IPS-18a (cell line): Measurements from ENCODE around the gene NADK2.

Experiments
- H3K27ac ChIP-seq: one replicate; pipeline ENCODE4 v1.5.1; 2013; ENCODE audit warnings: low read length
- H3K27me3 ChIP-seq: one replicate; pipeline ENCODE4 v1.6.1; 2013; ENCODE audit warnings: mild to moderate bottlenecking, low read length; ENCODE audit not compliant: control insufficient read depth, insufficient read depth
- H3K36me3 ChIP-seq: one replicate; pipeline ENCODE4 v1.6.1; 2013; ENCODE audit warnings: low read depth, low read length; ENCODE audit not compliant: control insufficient read depth
- H3K4me1 ChIP-seq: one replicate; pipeline ENCODE4 v1.6.1; 2013; ENCODE audit warnings: low read depth, low read length; ENCODE audit not compliant: control insufficient read depth
- H3K4me3 ChIP-seq: one replicate; pipeline ENCODE4 v1.5.1; 2013; ENCODE audit warnings: low read length
- H3K9ac ChIP-seq: one replicate; pipeline ENCODE4 v1.6.1; 2013; ENCODE audit warnings: mild to moderate bottlenecking, low read length, moderate library complexity
- H3K9me3 ChIP-seq: one replicate; pipeline ENCODE4 v1.6.1; 2013; ENCODE audit warnings: low read depth, low read length; ENCODE audit not compliant: control insufficient read depth

Gene NADK2

GRCh38 chr5:36175043-36175442, 66.7 kb downstream of the NADK2 start:
- Histone ChIP-seq H3K27ac (no peak overlapping the region), H3K9ac (no peak overlapping the region), H3K27me3 (no peaks in the 10 kb centered on the region), H3K36me3 (peaks cover 83% of the 10 kb centered on the region), H3K4me3 (no peak overlapping the region), H3K9me3 (no peaks in the 10 kb centered on the region), H3K4me1 (no peaks in the 10 kb centered on the region)

- Histone ChIP-seq H3K4me3 (no peak overlapping the region), H3K9me3 (no peaks in the 10 kb centered on the region), H3K9ac (no peak overlapping the region), H3K36me3 (peaks cover 83% of the 10 kb centered on the region), H3K4me1 (no peaks in the 10 kb centered on the region), H3K27me3 (no peaks in the 10 kb centered on the region), H3K27ac (no peak overlapping the region)
Observed at GRCh38 chr5:36174119-36174518, 67.6 kb downstream of the NADK2 start.

GRCh38 chr5:36173426-36173825, 68.3 kb downstream of the NADK2 start:
- H3K4me3 ChIP-seq, result no peak overlapping the region
- H3K27me3 ChIP-seq, result no peaks in the 10 kb centered on the region
- H3K4me1 ChIP-seq, result no peaks in the 10 kb centered on the region
- H3K27ac ChIP-seq, result no peak overlapping the region
- no peaks in the 10 kb centered on the region for H3K9me3 ChIP-seq
- H3K9ac ChIP-seq, result no peak overlapping the region
- H3K36me3 ChIP-seq, result peaks cover 82% of the 10 kb centered on the region

DNA sequence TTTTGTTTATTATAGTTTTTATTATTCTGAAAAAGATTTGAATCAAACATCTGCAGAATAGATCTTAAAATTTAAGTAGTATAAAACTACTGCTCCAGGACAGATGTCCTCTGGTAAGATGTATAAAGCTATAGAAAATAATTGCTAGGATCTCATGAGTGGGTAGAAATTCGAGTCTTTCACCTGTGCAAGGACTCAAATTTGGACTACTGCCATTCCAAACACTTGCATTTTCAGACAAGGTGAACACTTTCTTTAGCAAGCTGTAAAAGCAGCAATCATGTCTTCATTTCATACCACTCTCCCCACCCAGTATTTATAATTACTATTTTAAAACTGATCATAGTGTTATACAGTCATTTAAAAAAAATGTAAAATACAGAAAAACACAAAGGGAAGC, 69.1 kb downstream of the NADK2 start:
- Histone ChIP-seq H3K27me3 (no peaks in the 10 kb centered on the region), H3K9me3 (no peaks in the 10 kb centered on the region), H3K4me3 (no peak overlapping the region), H3K27ac (no peak overlapping the region), H3K36me3 (peaks cover 82% of the 10 kb centered on the region), H3K4me1 (no peaks in the 10 kb centered on the region), H3K9ac (no peak overlapping the region)

DNA sequence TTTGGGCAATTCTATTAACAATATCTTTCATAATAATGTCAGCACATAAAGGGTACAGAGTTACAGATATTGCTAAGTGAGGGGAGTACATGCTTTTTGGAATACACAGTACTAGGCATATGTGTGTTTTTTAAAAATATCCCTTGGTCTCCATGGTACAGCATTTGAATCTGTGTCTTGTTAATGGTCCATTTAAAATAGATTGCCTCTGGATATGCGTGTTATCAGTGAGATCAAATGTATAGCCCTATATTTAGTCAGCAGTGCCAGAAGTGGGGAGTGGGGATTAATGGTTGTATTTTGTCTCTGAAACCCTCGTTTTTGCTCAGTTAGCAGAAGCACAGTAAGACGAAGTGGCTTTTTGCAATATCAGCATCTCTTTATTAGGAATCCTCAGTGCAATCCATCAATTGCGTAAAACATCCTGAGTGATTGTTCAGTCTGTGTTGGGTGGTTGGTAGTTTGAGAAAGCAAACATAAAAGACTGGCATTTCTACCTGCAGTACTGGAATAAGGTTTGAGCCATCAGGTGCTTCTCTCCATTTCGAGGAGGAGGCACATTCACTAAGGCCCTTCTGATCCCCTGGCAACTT, 70.8 kb downstream of the NADK2 start:
- no peak overlapping the region for H3K4me3 ChIP-seq
- no peaks in the 10 kb centered on the region for H3K9me3 ChIP-seq
- H3K27ac ChIP-seq, result no peak overlapping the region
- H3K4me1 ChIP-seq, result no peaks in the 10 kb centered on the region
- no peak overlapping the region for H3K9ac ChIP-seq
- H3K36me3 ChIP-seq, result peaks cover 85% of the 10 kb centered on the region
- no peaks in the 10 kb centered on the region for H3K27me3 ChIP-seq

- Histone ChIP-seq H3K4me1 (no peaks in the 10 kb centered on the region), H3K9ac (no peak overlapping the region), H3K27ac (no peak overlapping the region), H3K9me3 (no peaks in the 10 kb centered on the region), H3K36me3 (peaks cover 89% of the 10 kb centered on the region), H3K4me3 (no peak overlapping the region), H3K27me3 (no peaks in the 10 kb centered on the region)
Observed at GRCh38 chr5:36168737-36169136, 73.0 kb downstream of the NADK2 start.

DNA sequence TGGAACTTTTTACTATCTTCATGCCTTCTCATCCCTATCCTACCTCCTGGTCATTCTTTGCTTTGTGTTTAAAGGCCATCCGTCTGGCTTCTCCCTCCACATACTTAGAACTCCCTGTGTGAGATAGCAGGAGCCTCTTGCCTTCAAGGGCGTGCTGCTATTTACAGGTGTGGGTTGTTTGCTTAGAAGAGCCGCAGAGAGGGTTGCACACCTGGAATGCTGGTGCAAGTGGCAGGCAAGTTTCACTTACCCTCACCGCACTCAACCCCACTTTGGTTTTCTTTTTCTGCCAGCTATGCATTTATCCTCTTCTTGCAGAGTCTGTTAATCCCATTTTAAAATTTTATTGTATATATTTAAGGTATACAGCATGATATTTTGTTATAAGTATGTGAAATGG, 77.3 kb downstream of the NADK2 start:
- Histone ChIP-seq H3K9me3 (no peaks in the 10 kb centered on the region), H3K4me3 (no peak overlapping the region), H3K27ac (no peak overlapping the region), H3K4me1 (no peaks in the 10 kb centered on the region), H3K27me3 (no peaks in the 10 kb centered on the region), H3K9ac (no peak overlapping the region), H3K36me3 (peaks cover 85% of the 10 kb centered on the region)

DNA sequence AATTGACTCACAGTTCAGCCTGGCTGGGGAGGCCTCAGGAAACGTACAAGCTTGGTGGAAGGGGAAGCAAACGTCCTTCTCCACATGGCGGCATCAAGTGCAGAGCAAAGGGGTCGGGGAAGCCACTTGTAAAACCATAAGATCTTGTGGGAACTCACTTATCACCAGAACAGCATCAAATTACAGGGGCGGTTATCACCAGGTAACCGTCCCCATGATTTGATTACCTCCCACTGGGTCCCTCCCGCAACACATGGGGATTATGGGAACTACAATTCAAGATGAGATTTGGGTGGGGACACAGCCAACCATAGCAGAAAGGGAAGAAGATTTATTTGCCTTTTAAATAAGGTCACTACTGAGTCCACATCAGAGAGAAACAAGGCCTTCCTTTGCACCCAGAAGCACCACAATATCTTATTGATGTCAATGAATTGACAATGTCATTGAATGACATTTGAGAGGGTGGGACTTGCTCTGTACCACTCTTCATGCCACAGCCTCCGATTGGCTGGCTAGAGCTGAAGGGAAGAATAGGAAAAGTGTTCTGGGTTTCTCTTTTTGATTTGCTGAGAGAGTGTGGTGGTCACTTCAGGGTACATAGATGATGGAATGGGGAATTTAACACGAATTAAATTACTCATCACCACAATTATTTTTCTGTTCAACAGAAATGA, 78.8 kb downstream of the NADK2 start:
- Histone ChIP-seq H3K9me3 (no peaks in the 10 kb centered on the region), H3K36me3 (peaks cover 86% of the 10 kb centered on the region), H3K27ac (no peak overlapping the region), H3K9ac (no peak overlapping the region), H3K27me3 (no peaks in the 10 kb centered on the region), H3K4me3 (no peak overlapping the region), H3K4me1 (no peaks in the 10 kb centered on the region)

GRCh38 chr5:36161361-36161760, 80.4 kb downstream of the NADK2 start:
- no peaks in the 10 kb centered on the region for H3K4me1 ChIP-seq
- H3K36me3 ChIP-seq, result peaks cover 84% of the 10 kb centered on the region
- H3K9ac ChIP-seq, result no peak overlapping the region
- H3K4me3 ChIP-seq, result no peak overlapping the region
- H3K9me3 ChIP-seq, result no peaks in the 10 kb centered on the region
- H3K27ac ChIP-seq, result no peak overlapping the region
- no peaks in the 10 kb centered on the region for H3K27me3 ChIP-seq

- H3K4me3 ChIP-seq, result no peak overlapping the region
- no peaks in the 10 kb centered on the region for H3K9me3 ChIP-seq
- peaks cover 87% of the 10 kb centered on the region for H3K36me3 ChIP-seq
- no peak overlapping the region for H3K9ac ChIP-seq
- H3K27me3 ChIP-seq, result no peaks in the 10 kb centered on the region
- no peaks in the 10 kb centered on the region for H3K4me1 ChIP-seq
- no peak overlapping the region for H3K27ac ChIP-seq
Observed at GRCh38 chr5:36160617-36161016, 81.1 kb downstream of the NADK2 start.

DNA sequence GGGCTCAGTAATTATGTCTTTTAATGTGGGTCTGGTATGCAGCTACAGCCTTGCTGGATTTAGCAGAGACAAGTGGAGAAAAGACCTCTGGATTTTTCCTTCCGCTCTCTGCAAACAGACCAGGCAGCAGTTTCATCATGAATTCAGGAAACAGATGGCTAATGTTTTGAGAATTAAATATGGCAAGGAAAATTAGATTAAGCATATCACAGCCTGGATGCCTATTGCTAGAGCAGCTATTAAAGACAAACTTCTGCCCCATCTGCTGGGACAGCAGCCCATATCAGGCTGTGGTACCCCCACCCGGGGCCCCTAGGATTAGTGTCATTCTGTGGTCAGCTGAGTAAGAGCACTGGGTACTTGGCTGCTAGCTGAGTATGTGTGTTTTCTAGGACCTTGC, 83.6 kb downstream of the NADK2 start:
- H3K4me1 ChIP-seq, result no peaks in the 10 kb centered on the region

GRCh38 chr5:36156619-36157018, 85.1 kb downstream of the NADK2 start:
- H3K4me1 ChIP-seq, result no peaks in the 10 kb centered on the region
- no peaks in the 10 kb centered on the region for H3K27me3 ChIP-seq
- H3K27ac ChIP-seq, result no peak overlapping the region
- H3K4me3 ChIP-seq, result no peak overlapping the region
- H3K9ac ChIP-seq, result no peak overlapping the region
- no peaks in the 10 kb centered on the region for H3K9me3 ChIP-seq
- peaks cover 62% of the 10 kb centered on the region for H3K36me3 ChIP-seq

More for the DNA sequence above, 83.6 kb downstream of the NADK2 start:
- Histone ChIP-seq H3K36me3 (peaks cover 76% of the 10 kb centered on the region), H3K27me3 (no peaks in the 10 kb centered on the region), H3K27ac (no peak overlapping the region), H3K4me3 (no peak overlapping the region), H3K9me3 (no peaks in the 10 kb centered on the region), H3K9ac (no peak overlapping the region)
